ENCODE data around the gene MLLT3.

GRCh38 chr9:20504930-20505329, 117.4 kb downstream of the MLLT3 start:
- no peak for TF ChIP-seq CTCF (IDR thresholded peaks at IDR 0.05; ENCODE audit: low read depth, low read length)
- no peak for TF ChIP-seq EZH2phosphoT487 (IDR thresholded peaks at IDR 0.05; ENCODE audit: low read depth)

Data from OCI-LY3 (cell line).